Stimulated activated CD8-positive, alpha-beta memory T cell treated with anti-CD3 and anti-CD28 coated beads, Interleukin-2, amount 100 ng/mL, for 1 hour (primary cell): Measurements from ENCODE around the gene TTC13.

Experiments
- DNase-seq, 2 donors: peaks; one replicate each; pipeline ENCODE4 v3.0.0-alpha.2; 2020; ENCODE audit warnings: low read depth in 2 of 2

The TTC13 gene

GRCh38 chr1:230869500-230869899 lies 109.2 kb downstream of the TTC13 start:
- DNase-seq = no peak

- DNase-seq = no peak
Measured at GRCh38 chr1:230868736-230869385, 109.8 kb downstream of the TTC13 start.

GRCh38 chr1:230867903-230868735 lies 110.5 kb downstream of the TTC13 start, which contains the start of gene C1orf198:
Gene C1orf198 (minus strand): TSS chr1:230868521. CDS start chr1:230868512, 9 bp downstream.
- DNase-seq = peak; percentile 60 to 72

- no peak for DNase-seq
Measured at GRCh38 chr1:230867101-230867902, 111.4 kb downstream of the TTC13 start.

GRCh38 chr1:230866171-230867070 lies 112.2 kb downstream of the TTC13 start:
- no peak for DNase-seq

- DNase-seq = no peak
Measured at GRCh38 chr1:230865062-230865817, 113.4 kb downstream of the TTC13 start.

- DNase-seq = no peak
Measured at GRCh38 chr1:230864441-230864840, 114.2 kb downstream of the TTC13 start.

- DNase-seq = no peak
Measured at GRCh38 chr1:230863449-230863848, 115.2 kb downstream of the TTC13 start.

GRCh38 chr1:230861970-230862595 lies 116.6 kb downstream of the TTC13 start:
- DNase-seq = no peak

- no peak for DNase-seq
Measured at GRCh38 chr1:230861489-230861888, 117.2 kb downstream of the TTC13 start.

- DNase-seq = no peak
Measured at GRCh38 chr1:230860617-230861384, 117.9 kb downstream of the TTC13 start.

- no peak for DNase-seq
Measured at GRCh38 chr1:230858918-230859729, 119.5 kb downstream of the TTC13 start.

- DNase-seq = no peak
Measured at GRCh38 chr1:230858236-230858820, 120.3 kb downstream of the TTC13 start.

GRCh38 chr1:230857822-230858221 lies 120.8 kb downstream of the TTC13 start:
- DNase-seq = no peak

GRCh38 chr1:230857077-230857476 lies 121.6 kb downstream of the TTC13 start:
- no peak for DNase-seq
